SK-N-SH (cell line): ENCODE measurements around the gene CYP46A1.

Source experiments
- JUND ChIP-seq: IDR thresholded peaks from 2 replicates; pipeline ENCODE4 v1.4.0; 2012
- NFIC ChIP-seq: IDR thresholded peaks from 2 replicates; pipeline ENCODE4 v1.4.0; 2012; ENCODE audit warnings: borderline replicate concordance
- POLR2AphosphoS5 ChIP-seq: IDR thresholded peaks from 2 replicates; pipeline ENCODE4 v1.6.1; 2012; ENCODE audit warnings: low read depth, low read length
- RAD21 ChIP-seq: IDR thresholded peaks from 2 replicates; pipeline ENCODE4 v1.6.1; 2012; ENCODE audit warnings: mild to moderate bottlenecking, low read length
- RFX5 ChIP-seq: IDR thresholded peaks from 2 replicates; pipeline ENCODE4 v1.6.1; 2012; ENCODE audit warnings: mild to moderate bottlenecking, improper control_type of control experiment, low read length
- SIN3A ChIP-seq: IDR thresholded peaks from 2 replicates; pipeline ENCODE4 v1.6.1; 2012; ENCODE audit warnings: low read depth, mild to moderate bottlenecking, low read length, moderate library complexity, borderline replicate concordance
- TF ChIP-seq, protein P1 (sequence below): fragments of 150-350 bp; IDR thresholded peaks from 2 replicates; pipeline ENCODE4 v1.6.1; 2016; ENCODE audit warnings: mild to moderate bottlenecking, low read depth, low read length
- TF ChIP-seq, protein P2 (sequence below): fragments of 200-600 bp; sonication (generic); IDR thresholded peaks from 2 replicates; pipeline ENCODE4 v1.6.1; 2017; ENCODE audit warnings: antibody characterized with exemption, mild to moderate bottlenecking, moderate library complexity
- TF ChIP-seq, protein P3 (sequence below): IDR thresholded peaks from 2 replicates; pipeline ENCODE4 v1.4.0; 2012; ENCODE audit warnings: low read depth, borderline replicate concordance
- TF ChIP-seq, protein P4 (sequence below): IDR thresholded peaks from 2 replicates; pipeline ENCODE4 v1.4.0; 2012; ENCODE audit warnings: low read depth

DNA sequence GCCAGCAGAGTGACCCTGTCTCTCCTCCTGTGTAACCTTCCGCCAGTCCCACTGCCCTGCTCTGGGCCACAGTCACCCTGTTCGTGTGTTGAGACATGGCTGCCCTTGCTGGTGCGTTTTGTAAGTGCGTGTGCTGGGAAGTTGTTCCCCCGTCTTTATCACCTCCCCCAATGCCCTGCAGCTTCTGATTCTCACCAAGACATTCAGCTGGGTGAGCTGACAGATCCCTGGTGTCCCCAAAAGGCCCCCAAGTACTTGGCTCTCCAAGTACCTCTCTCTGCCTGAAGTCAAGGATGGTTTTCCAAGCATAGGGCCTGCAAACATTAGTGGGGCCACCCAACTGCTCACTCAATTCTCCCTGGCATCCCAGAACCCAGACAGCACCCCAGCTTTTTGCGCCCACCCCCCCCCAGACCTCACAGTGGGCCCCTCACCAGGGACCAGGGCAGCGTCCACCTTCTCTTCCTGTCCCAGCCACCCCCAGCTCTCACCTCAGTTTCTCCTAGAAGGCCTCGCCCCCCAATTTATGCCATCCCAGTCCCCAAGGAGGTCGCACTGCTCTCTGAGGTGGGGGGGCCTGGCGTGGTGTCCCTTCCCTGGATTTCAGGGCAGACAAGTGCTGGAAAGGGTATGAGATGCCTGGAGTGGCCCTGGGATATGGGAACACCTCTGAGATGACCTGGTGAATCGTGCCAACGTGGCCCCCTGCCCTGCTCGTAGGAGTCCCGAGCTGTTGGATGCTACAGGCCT is 57.3 kb downstream of the CYP46A1 start:
- TF ChIP-seq, protein P1, sequence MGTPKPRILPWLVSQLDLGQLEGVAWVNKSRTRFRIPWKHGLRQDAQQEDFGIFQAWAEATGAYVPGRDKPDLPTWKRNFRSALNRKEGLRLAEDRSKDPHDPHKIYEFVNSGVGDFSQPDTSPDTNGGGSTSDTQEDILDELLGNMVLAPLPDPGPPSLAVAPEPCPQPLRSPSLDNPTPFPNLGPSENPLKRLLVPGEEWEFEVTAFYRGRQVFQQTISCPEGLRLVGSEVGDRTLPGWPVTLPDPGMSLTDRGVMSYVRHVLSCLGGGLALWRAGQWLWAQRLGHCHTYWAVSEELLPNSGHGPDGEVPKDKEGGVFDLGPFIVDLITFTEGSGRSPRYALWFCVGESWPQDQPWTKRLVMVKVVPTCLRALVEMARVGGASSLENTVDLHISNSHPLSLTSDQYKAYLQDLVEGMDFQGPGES = no peak
- TF ChIP-seq SIN3A = no peak
- TF ChIP-seq NFIC = no peak
- no peak for TF ChIP-seq RAD21
- TF ChIP-seq, protein P2, sequence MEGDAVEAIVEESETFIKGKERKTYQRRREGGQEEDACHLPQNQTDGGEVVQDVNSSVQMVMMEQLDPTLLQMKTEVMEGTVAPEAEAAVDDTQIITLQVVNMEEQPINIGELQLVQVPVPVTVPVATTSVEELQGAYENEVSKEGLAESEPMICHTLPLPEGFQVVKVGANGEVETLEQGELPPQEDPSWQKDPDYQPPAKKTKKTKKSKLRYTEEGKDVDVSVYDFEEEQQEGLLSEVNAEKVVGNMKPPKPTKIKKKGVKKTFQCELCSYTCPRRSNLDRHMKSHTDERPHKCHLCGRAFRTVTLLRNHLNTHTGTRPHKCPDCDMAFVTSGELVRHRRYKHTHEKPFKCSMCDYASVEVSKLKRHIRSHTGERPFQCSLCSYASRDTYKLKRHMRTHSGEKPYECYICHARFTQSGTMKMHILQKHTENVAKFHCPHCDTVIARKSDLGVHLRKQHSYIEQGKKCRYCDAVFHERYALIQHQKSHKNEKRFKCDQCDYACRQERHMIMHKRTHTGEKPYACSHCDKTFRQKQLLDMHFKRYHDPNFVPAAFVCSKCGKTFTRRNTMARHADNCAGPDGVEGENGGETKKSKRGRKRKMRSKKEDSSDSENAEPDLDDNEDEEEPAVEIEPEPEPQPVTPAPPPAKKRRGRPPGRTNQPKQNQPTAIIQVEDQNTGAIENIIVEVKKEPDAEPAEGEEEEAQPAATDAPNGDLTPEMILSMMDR = no peak
- TF ChIP-seq, protein P3, sequence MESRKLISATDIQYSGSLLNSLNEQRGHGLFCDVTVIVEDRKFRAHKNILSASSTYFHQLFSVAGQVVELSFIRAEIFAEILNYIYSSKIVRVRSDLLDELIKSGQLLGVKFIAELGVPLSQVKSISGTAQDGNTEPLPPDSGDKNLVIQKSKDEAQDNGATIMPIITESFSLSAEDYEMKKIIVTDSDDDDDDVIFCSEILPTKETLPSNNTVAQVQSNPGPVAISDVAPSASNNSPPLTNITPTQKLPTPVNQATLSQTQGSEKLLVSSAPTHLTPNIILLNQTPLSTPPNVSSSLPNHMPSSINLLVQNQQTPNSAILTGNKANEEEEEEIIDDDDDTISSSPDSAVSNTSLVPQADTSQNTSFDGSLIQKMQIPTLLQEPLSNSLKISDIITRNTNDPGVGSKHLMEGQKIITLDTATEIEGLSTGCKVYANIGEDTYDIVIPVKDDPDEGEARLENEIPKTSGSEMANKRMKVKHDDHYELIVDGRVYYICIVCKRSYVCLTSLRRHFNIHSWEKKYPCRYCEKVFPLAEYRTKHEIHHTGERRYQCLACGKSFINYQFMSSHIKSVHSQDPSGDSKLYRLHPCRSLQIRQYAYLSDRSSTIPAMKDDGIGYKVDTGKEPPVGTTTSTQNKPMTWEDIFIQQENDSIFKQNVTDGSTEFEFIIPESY = no peak
- TF ChIP-seq RFX5 = no peak
- no peak for TF ChIP-seq JUND
- TF ChIP-seq POLR2AphosphoS5 = no peak
- TF ChIP-seq, protein P4, sequence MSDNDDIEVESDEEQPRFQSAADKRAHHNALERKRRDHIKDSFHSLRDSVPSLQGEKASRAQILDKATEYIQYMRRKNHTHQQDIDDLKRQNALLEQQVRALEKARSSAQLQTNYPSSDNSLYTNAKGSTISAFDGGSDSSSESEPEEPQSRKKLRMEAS = no peak
